Measurements from ENCODE around the gene KCNK5. TPM values are rescaled to one million over a fixed set of nuclear protein-coding genes. Genes with fewer than 3 reads are reported as not detected.

The KCNK5 gene
- total and polyA plus RNA-seq, 2 donors (not counting 1 experiment from before 2014, with no cell fraction given), result 0.07 TPM; not detected in 1

- Histone ChIP-seq H3K4me3 (ENCODE audit: control extremely low read depth in 1 of 5, extremely low read depth in 1 of 5, insufficient read depth in 1 of 5, low read depth in 2 of 5, low read length in 4 of 5) (no peak overlapping the region), H3K4me2 (replicated peaks; ENCODE audit: low read depth, low read length, poor library complexity, severe bottlenecking) (no peak overlapping the region), H4K20me1 (ENCODE audit: control insufficient read depth, insufficient read depth, low read length, poor library complexity, severe bottlenecking) (no peaks in the 10 kb centered on the region), H3K4me1 (ENCODE audit: control insufficient read depth in 2 of 2, insufficient read depth in 2 of 2, low read length in 2 of 2) (no peaks in the 10 kb centered on the region), H3K9ac (ENCODE audit: low read length) (no peak overlapping the region), H2AFZ (ENCODE audit: insufficient read depth, low read depth, low read length, poor library complexity, severe bottlenecking) (no peak overlapping the region), H3K36me3 (replicated peaks in 1 of 2; ENCODE audit: control extremely low read depth in 1 of 2, control insufficient read depth in 1 of 2, extremely low read depth in 1 of 2, insufficient read depth in 2 of 2, low read length in 1 of 2) (no peaks in the 10 kb centered on the region), H3K9me3 (ENCODE audit: control extremely low read depth in 1 of 3, control insufficient read depth in 2 of 3, insufficient read depth in 1 of 3, low read length in 2 of 3) (peaks cover 0 to 3% (median 0%) of the 10 kb centered on the region in 3 donors), H3K79me2 (ENCODE audit: control insufficient read depth, insufficient read depth, low read length) (no peaks in the 10 kb centered on the region), H3K27ac (ENCODE audit: low read length in 2 of 2) (no peak overlapping the region), H3K27me3 (replicated peaks in 1 of 4; ENCODE audit: control extremely low read depth in 1 of 4, control insufficient read depth in 3 of 4, insufficient read depth in 4 of 4, low read length in 3 of 4) (peaks cover 0 to 9% (median 5%) of the 10 kb centered on the region in 4 experiments)
- H3K9me3 Mint-ChIP-seq (ENCODE audit: insufficient read depth), result peaks cover 6% of the 10 kb centered on the region
- CTCF ChIA-PET, result interaction anchor here (0.9 kb wide), 1 partner anchor 9 kb away, joined by 3 read pairs; no protein-coding TSS in a partner anchor
- H3K4me3 Mint-ChIP-seq, result no peak overlapping the region
- no peak for TF ChIP-seq EZH2 (IDR thresholded peaks at IDR 0.05; ENCODE audit: borderline replicate concordance, insufficient read depth, low read depth, low read length, poor library complexity, severe bottlenecking)
- TF ChIP-seq, protein P1, sequence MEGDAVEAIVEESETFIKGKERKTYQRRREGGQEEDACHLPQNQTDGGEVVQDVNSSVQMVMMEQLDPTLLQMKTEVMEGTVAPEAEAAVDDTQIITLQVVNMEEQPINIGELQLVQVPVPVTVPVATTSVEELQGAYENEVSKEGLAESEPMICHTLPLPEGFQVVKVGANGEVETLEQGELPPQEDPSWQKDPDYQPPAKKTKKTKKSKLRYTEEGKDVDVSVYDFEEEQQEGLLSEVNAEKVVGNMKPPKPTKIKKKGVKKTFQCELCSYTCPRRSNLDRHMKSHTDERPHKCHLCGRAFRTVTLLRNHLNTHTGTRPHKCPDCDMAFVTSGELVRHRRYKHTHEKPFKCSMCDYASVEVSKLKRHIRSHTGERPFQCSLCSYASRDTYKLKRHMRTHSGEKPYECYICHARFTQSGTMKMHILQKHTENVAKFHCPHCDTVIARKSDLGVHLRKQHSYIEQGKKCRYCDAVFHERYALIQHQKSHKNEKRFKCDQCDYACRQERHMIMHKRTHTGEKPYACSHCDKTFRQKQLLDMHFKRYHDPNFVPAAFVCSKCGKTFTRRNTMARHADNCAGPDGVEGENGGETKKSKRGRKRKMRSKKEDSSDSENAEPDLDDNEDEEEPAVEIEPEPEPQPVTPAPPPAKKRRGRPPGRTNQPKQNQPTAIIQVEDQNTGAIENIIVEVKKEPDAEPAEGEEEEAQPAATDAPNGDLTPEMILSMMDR (IDR thresholded peaks at IDR 0.05), result no peak
- peaks cover 44% of the 10 kb centered on the region for H3K27me3 Mint-ChIP-seq
- no peak for DNase-seq
- no peaks in the 10 kb centered on the region for H3K4me1 Mint-ChIP-seq
- 42% methylated on average over 3 of the region's 3 CpGs for WGBS (ENCODE audit: insufficient coverage)
- intact Hi-C loops (cut with micrococcal nuclease), result no loop called here
- POLR2A ChIA-PET, result no interaction called here
- no peak overlapping the region for H3K27ac Mint-ChIP-seq
- ATAC-seq (ENCODE audit: low read depth), result no peak
These were observed 71.8 kb downstream of the KCNK5 start for GRCh38 chr6:39157511-39157910.

DNA sequence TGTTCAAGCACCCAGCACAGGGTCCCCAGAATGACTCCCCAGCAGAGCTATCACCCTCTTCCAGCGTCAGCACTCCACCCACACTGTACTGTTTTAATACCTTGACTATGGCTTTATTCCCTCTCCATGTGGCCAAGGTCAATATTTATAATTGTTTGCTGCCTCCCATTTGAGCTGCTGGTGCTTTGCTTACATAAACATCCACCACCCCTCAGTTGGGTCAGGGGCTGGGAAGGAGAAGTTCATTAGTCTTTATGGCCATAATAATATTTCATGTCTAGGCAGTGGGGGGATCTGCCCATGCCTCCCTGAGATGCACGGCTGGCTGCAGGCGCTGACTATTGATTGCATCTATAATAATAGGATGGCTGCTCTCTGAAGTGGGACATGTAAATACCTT lies 72.5 kb downstream of the KCNK5 start:
- Histone ChIP-seq H3K27me3 (replicated peaks in 1 of 4; ENCODE audit: control extremely low read depth in 1 of 4, control insufficient read depth in 3 of 4, insufficient read depth in 4 of 4, low read length in 3 of 4) (peaks cover 0 to 16% (median 6%) of the 10 kb centered on the region in 4 experiments), H3K4me3 (ENCODE audit: control extremely low read depth in 1 of 5, extremely low read depth in 1 of 5, insufficient read depth in 1 of 5, low read depth in 2 of 5, low read length in 4 of 5) (no peak overlapping the region), H3K9me3 (ENCODE audit: control extremely low read depth in 1 of 3, control insufficient read depth in 2 of 3, insufficient read depth in 1 of 3, low read length in 2 of 3) (peaks cover 0 to 3% (median 0%) of the 10 kb centered on the region in 3 donors), H3K79me2 (ENCODE audit: control insufficient read depth, insufficient read depth, low read length) (no peaks in the 10 kb centered on the region), H3K9ac (ENCODE audit: low read length) (no peak overlapping the region), H3K27ac (ENCODE audit: low read length in 2 of 2) (no peak overlapping the region), H3K36me3 (replicated peaks in 1 of 2; ENCODE audit: control extremely low read depth in 1 of 2, control insufficient read depth in 1 of 2, extremely low read depth in 1 of 2, insufficient read depth in 2 of 2, low read length in 1 of 2) (no peaks in the 10 kb centered on the region), H3K4me2 (replicated peaks; ENCODE audit: low read depth, low read length, poor library complexity, severe bottlenecking) (no peak overlapping the region), H2AFZ (ENCODE audit: insufficient read depth, low read depth, low read length, poor library complexity, severe bottlenecking) (no peak overlapping the region), H3K4me1 (ENCODE audit: control insufficient read depth in 2 of 2, insufficient read depth in 2 of 2, low read length in 2 of 2) (no peaks in the 10 kb centered on the region), H4K20me1 (ENCODE audit: control insufficient read depth, insufficient read depth, low read length, poor library complexity, severe bottlenecking) (no peaks in the 10 kb centered on the region)
- intact Hi-C loops (cut with micrococcal nuclease), result no loop called here
- peaks cover 6% of the 10 kb centered on the region for H3K9me3 Mint-ChIP-seq (ENCODE audit: insufficient read depth)
- H3K27me3 Mint-ChIP-seq, result peaks cover 51% of the 10 kb centered on the region
- H3K27ac Mint-ChIP-seq, result no peak overlapping the region
- DNase-seq, result no peak
- POLR2A ChIA-PET, result no interaction called here
- CTCF ChIA-PET, result no interaction called here
- H3K4me3 Mint-ChIP-seq, result no peak overlapping the region
- 100% methylated on average over 1 of the region's 3 CpGs for WGBS (ENCODE audit: insufficient coverage)
- no peak for ATAC-seq (ENCODE audit: low read depth)
- H3K4me1 Mint-ChIP-seq, result no peaks in the 10 kb centered on the region
- no peak for TF ChIP-seq EZH2 (IDR thresholded peaks at IDR 0.05; ENCODE audit: borderline replicate concordance, insufficient read depth, low read depth, low read length, poor library complexity, severe bottlenecking)
- TF ChIP-seq, protein P1 (IDR thresholded peaks at IDR 0.05), result no peak
